ENCODE data around the gene ASTL.

Gene ASTL

GRCh38 chr2:96151595-96152303 lies 13.4 kb upstream of the ASTL start:
- in situ Hi-C loops (cut with HindIII; ENCODE audit: low sequenced_read_pairs): no loop called here
- no peak overlapping the region for H3K4me3 ChIP-seq (ENCODE audit: low read depth, low read length)
- DNase-seq (ENCODE audit: low read depth, low spot score): no peak
- no peak for TF ChIP-seq CTCF (IDR thresholded peaks at IDR 0.05; ENCODE audit: low read depth, low read length)

- in situ Hi-C loops (cut with HindIII; ENCODE audit: low sequenced_read_pairs): no loop called here
- no peak for DNase-seq (ENCODE audit: low read depth, low spot score)
- no peak for TF ChIP-seq CTCF (IDR thresholded peaks at IDR 0.05; ENCODE audit: low read depth, low read length)
- no peak overlapping the region for H3K4me3 ChIP-seq (ENCODE audit: low read depth, low read length)
Measured at GRCh38 chr2:96150791-96151594, 12.7 kb upstream of the ASTL start.

GRCh38 chr2:96150007-96150640 lies 11.8 kb upstream of the ASTL start:
- in situ Hi-C loops (cut with HindIII; ENCODE audit: low sequenced_read_pairs): no loop called here
- no peak for TF ChIP-seq CTCF (IDR thresholded peaks at IDR 0.05; ENCODE audit: low read depth, low read length)
- no peak for DNase-seq (ENCODE audit: low read depth, low spot score)
- no peak overlapping the region for H3K4me3 ChIP-seq (ENCODE audit: low read depth, low read length)

GRCh38 chr2:96148410-96149217 lies 10.3 kb upstream of the ASTL start:
- DNase-seq (ENCODE audit: low read depth, low spot score): peak; percentile 88
- H3K4me3 ChIP-seq (ENCODE audit: low read depth, low read length): no peak overlapping the region
- in situ Hi-C loops (cut with HindIII; ENCODE audit: low sequenced_read_pairs): no loop called here
- TF ChIP-seq CTCF (IDR thresholded peaks at IDR 0.05; ENCODE audit: low read depth, low read length): no peak

GRCh38 chr2:96147593-96148201 lies 9.4 kb upstream of the ASTL start:
- no peak overlapping the region for H3K4me3 ChIP-seq (ENCODE audit: low read depth, low read length)
- in situ Hi-C loops (cut with HindIII; ENCODE audit: low sequenced_read_pairs): no loop called here
- TF ChIP-seq CTCF (IDR thresholded peaks at IDR 0.05; ENCODE audit: low read depth, low read length): no peak
- DNase-seq (ENCODE audit: low read depth, low spot score): no peak

Data from astrocyte of the spinal cord (primary cell).